ENCODE data around the gene TBX5. TPM values are rescaled to one million over a fixed set of nuclear protein-coding genes. Genes with fewer than 3 reads are reported as not detected.
A peak's percentile ranks its signal among the peaks of the same experiment; 100 is the strongest.

The TBX5 gene
- polyA plus RNA-seq (ENCODE audit: insufficient read length in 10 of 10): 1 to 10 TPM in 3 of 10 donors, under 1 TPM in 7; 0.09 to 1.9 (median 0.50) TPM
- long read RNA-seq, donor 1: 0 reads
- long read RNA-seq, donor 2: 0 reads
- long read RNA-seq, donor 3: 0 reads
- long read RNA-seq, donor 4: 0 reads
- long read RNA-seq, donor 5: 0 reads
- long read RNA-seq, donor 6, partial matches to known transcripts: 0 of 1 reads
- long read RNA-seq, donor 6, other reads (novel, unspliced or antisense): 0 of 1 reads
- long read RNA-seq, donor 7: 0 reads
- long read RNA-seq, donor 8: 0 reads
- long read RNA-seq, donor 9: 0 reads

GRCh38 chr12:114405519-114406271, at the start of gene TBX5:
Gene TBX5 (minus strand): TSS chr12:114406144. CDS start chr12:114403898, 2,246 bp downstream.
- peak in 2 of 3 donors; percentile 70 to 75 for DNase-seq

- DNase-seq: no peak
These were observed 45.7 kb upstream of the TBX5 start for GRCh38 chr12:114451657-114452056.

DNA sequence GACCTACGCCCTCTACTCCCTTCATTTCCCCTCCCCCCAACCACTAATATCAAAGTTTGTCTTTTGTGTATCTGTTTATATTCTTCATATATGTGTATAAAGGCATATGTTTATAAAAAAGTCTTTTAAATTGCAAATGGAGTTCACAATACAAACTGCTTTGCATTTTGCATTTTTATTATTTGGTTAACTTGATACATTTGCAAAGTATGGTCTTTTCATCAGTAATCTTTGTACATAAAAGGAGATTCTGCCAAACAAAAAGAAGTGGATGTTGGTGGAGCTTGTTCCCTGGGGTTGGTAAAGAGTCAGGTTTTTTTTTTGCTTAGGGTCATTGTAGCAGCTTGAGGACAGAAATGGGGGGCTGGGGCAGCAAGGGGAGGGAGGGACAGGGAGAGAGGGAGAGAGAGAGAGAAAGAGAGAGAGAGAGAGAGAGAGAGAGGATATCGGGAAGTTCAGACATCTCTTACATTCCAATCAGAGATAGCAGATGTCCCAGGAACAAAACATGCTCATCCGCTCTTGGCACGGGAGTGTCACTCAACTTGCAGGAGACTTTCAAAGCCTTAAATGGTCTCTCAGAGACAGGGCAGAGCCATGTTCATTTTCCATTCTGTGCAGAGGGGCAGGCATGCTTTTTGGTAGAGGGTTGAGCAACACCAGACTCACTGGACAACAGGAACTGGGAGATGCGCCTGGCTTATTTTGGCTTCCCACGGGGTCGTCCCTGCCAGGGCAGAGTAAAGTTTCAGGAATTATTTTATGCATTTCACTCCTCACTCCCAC, 44.8 kb upstream of the TBX5 start:
- no peak for DNase-seq

GRCh38 chr12:114450019-114450418, 44.1 kb upstream of the TBX5 start:
- DNase-seq: no peak

GRCh38 chr12:114448618-114448933, 42.6 kb upstream of the TBX5 start:
- DNase-seq: no peak

DNA sequence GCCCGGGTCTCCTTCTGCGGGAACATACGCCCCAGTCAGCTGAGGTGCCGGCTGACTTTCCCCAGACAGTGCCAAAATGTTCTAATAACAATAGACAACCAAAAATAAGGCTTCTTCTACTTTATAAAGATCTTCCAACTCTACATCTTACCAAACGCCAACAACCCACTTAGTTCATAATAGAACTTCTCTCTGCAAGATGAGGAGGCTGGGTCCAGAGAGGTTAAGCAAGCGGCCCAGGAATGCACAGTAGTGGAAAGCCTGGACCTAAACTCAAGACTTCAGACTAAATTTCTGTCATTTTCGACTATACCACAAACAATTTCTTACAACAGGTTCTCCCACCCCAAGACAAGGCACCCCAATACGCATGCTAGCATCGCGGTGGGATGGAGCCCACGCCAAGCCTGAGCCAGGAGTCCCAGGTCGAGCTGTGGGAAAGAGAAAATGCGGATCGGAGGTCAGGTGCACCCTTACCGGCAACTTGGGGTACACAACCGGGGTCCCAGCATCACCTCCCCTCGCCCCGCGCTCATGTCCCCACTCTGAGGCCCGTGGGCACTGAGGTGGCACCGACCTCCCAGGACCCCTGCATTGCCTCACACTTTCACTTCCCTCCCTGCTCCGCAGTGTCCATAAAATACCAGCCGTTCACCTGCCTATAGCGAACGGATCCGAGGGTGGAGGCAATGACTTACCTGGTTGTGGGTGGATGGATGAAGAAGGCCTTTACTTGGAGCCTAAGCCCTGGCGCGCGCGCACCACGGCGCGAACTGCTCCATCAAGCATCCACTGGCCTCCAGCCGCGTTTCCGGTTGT, 42.1 kb upstream of the TBX5 start:
- no peak for DNase-seq

DNA sequence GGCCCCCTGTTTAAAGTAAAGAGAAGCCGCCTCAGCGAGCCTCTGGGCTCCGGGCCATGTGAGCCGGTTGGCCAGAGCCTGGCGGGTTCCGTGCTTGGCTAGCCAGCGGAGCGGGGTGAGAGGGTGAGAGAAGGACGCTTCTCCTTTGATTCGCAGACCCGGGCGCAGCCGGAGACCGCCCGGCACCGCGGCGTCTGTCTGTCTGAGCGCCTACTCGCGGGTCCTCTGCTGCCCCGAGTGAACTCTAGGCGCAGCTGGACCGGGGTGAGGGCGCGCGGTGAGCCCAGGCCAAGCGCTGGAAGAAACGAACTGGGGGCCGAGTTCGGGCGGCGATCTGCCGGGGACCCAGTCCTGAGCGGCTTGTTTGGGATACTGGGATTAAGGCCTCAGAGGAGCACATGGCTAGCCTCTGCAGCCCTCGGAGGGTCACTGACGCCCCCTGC, 41.4 kb upstream of the TBX5 start:
- DNase-seq: peak in 1 of 3 donors; percentile 28

DNA sequence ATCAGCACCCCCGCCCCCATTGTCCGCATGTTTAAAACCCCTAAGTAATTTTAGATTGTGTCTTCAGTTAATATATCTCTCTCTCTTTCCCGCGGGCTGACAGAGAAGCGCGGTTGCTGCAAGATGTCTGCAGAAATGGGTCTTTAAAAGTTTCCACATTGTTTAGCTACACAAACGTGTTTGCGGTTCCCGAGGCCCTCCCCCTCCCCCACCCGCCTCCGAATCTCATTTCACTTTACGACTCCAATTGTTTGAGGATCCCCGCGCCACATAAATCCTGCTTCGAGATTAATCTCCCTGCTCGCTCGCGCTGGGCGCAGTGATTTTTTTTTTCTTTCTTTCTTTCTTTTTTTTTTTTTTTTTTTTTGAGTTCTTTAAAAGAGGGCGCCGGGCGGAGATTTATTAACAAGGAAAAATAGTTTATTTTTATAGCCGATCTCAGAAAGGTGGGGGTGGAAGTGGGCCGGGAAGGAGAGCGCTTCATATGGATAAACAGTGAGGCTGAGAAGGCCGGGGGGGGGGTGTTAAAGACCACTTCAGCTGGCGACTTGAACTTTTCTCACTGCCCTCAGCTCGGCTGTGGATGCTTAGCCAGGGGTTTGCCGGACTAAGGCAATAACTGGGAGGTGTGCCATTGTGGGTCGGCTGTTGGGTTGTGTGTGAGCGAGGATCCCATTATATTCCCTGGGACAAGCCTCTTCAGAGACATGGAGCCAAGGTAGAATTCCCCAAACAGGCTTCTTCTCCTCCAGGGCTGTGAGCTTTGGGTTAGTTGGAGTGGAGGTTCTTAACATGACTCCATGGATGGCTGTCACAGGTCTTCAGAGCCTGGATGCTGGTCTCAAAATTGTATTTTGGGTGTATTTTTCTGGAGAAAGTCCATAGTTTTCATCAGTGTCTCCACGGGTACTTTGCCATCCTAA, 39.7 kb upstream of the TBX5 start:
- no peak for DNase-seq

- peak in 1 of 3 donors; percentile 32 for DNase-seq
These were observed 38.7 kb upstream of the TBX5 start for GRCh38 chr12:114444422-114445279.

- DNase-seq: no peak
These were observed 37.9 kb upstream of the TBX5 start for GRCh38 chr12:114443607-114444421.

DNA sequence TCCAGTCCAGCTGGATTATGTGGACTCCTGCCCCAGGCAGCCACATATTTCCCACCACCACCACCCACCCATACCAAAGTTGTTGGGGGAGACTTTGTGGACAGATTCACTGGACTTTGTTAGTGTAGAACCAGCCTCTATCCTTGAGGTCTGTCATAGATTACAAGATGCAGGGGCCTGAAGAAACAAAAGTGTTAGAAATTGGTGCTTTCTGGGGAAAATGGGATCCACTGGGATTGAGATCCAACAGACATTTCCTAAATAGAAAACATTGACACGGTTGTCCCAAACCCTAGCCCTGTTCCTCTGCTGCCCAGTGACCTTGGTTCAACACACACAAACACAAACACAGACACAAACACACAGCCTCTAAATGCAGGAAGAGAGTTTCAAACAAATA, 36.6 kb upstream of the TBX5 start:
- no peak for DNase-seq

DNA sequence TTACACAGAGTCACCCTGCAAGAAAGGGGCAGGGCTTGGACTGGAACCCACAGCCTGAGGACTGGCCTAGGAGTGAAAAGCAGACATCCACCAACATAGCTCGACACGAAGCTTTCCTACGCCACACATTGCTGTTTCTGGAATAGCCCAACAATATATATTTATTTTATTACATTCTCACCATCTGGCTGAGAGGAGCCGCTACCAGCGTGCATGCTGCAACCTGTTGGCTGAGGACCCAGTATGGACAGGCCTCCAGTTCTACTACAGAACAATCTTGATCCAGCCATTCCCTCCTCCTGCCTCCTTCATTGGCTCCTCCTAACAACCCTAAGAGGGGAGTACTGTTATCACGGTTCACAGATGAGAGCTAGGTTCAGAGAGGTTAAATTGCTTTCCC, 35.6 kb upstream of the TBX5 start:
- no peak for DNase-seq

GRCh38 chr12:114441039-114441383, 35.1 kb upstream of the TBX5 start:
- no peak for DNase-seq

DNA sequence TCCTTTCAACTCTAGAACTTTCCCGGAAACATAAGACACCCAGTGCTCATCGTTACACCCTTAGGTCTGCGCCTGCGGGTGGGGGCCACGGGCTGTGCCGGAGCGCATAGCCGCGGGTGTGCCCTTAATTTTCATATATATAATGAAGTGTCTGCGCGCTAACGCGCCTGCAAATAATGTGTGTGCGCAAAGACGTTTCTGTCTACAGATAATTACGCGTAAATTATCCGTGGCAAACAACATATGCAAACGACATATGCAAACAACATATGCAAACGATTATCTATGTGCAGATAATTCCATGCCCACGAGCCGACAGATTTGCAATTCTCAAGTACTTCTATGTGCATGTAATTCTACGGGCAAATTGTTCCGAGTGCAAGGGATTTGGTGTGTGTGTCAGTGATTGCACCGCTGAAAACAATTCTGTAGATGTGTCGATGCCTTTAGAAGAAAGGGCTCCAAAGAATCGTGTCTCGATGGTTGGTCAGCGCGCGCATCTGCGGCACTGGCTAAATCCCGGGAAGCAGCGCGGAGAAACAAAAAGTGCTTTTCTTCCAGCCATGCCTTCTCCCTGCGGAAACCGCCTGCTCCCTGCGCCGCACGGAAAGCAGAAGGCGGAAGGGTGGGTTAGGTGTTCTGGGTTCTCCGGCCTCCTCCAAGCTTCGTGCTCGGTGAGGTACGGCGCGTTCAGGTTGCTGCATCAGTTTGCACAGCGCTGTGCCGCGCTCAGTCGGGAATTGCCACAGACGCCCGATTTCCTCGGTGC, 34.5 kb upstream of the TBX5 start:
- no peak for DNase-seq

- no peak for DNase-seq
These were observed 33.9 kb upstream of the TBX5 start for GRCh38 chr12:114439817-114440216.

GRCh38 chr12:114439261-114439683, 33.3 kb upstream of the TBX5 start:
- DNase-seq: no peak

DNA sequence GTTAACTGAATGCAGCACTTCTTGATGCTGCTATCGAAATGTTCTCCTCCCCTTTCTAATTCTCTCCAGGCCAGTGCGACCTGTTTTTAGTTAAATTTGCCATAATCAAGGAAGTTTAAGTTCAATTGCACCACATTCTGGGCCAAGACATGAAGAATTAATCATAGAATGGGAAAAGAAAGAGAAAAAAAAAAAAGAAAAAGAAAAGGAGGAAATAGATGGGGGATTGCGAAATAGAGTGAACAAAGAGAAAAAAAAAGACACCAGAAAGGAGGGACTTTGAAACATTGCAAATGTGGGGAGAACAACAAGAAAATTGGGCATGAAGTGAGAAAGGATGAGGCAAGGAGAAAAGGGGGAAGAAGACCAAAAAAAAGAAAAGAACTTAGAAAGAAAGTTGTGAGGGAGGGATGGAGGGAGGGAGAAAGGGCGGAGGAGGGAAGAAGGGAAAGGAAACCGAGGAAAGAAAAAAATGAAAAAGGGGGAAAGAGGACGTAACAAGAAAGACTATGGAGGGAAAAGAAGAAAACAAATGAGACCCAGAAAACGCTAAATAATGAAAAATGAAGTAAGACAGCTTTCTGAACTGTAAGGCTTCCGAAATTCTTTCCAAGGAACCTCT, 32.8 kb upstream of the TBX5 start:
- no peak for DNase-seq

GRCh38 chr12:114434341-114434740, 28.4 kb upstream of the TBX5 start:
- DNase-seq: no peak

Measured in muscle of back (tissue), 13 donors.